Omental fat pad (tissue), 4 donors: ENCODE measurements around the gene MYG1. TPM values are rescaled to one million over a fixed set of nuclear protein-coding genes. Genes with fewer than 3 reads are reported as not detected.

ENCODE experiments used
- ATAC-seq: fragments of 150-250 bp; one replicate; pipeline ENCODE4 v1.9.1; 2016; ENCODE audit warnings: mild to moderate bottlenecking, moderate library complexity; ENCODE audit not compliant: low FRiP score
- DNase-seq: peaks from one replicate; pipeline ENCODE4 v3.0.0-alpha.2; 2019; ENCODE audit warnings: low spot score
- total RNA-seq, 4 donors: library from RNA; depleted of rRNA; stranded (reverse); fragments of >200 nt; gene quantifications; one replicate each; pipeline ENCODE4 v1.1.0, GENCODE V29; 2016
- TF ChIP-seq, protein P1 (sequence below), 3 donors: fragments of 450-650 bp; IDR thresholded peaks; one replicate each; pipeline ENCODE4 v1.5.1; 2016 to 2017; ENCODE audit warnings: antibody characterized with exemption in 3 of 3, mild to moderate bottlenecking in 3 of 3, moderate library complexity in 2 of 3

MYG1 gene
- total RNA-seq, 4 donors from 2014 or later = 33.9 to 42.6 (median 35.7) TPM

DNA sequence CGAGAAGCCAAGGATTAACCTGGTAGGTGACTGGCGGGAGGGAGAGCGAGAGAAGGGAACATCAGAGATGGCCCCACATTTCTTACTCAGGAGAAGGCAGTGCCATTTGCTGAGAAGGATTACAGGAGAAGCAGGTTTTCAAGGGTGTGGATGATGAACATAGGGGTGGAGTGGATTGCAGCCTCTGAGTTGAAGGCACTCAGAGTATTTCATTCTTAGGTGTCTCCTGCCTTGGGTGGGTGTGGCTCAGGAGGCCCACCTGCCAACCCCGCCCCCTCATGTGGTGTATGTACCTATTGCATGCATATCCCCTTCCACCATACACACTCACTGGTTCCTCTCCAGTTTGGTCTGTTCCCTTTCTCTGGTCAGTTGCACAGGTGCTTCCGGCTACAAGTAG lies 25.1 kb upstream of the MYG1 start:
- ATAC-seq = no peak
- TF ChIP-seq, protein P1, sequence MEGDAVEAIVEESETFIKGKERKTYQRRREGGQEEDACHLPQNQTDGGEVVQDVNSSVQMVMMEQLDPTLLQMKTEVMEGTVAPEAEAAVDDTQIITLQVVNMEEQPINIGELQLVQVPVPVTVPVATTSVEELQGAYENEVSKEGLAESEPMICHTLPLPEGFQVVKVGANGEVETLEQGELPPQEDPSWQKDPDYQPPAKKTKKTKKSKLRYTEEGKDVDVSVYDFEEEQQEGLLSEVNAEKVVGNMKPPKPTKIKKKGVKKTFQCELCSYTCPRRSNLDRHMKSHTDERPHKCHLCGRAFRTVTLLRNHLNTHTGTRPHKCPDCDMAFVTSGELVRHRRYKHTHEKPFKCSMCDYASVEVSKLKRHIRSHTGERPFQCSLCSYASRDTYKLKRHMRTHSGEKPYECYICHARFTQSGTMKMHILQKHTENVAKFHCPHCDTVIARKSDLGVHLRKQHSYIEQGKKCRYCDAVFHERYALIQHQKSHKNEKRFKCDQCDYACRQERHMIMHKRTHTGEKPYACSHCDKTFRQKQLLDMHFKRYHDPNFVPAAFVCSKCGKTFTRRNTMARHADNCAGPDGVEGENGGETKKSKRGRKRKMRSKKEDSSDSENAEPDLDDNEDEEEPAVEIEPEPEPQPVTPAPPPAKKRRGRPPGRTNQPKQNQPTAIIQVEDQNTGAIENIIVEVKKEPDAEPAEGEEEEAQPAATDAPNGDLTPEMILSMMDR (IDR thresholded peaks at IDR 0.05) = no peak
- no peak for DNase-seq

- ATAC-seq = no peak
- TF ChIP-seq, protein P1 (IDR thresholded peaks at IDR 0.05) = no peak
- no peak for DNase-seq
Measured at GRCh38 chr12:53276511-53276910, 23.0 kb upstream of the MYG1 start.

- DNase-seq = no peak
- TF ChIP-seq, protein P1 (IDR thresholded peaks at IDR 0.05) = no peak
- no peak for ATAC-seq
Measured at GRCh38 chr12:53277981-53278380, 21.5 kb upstream of the MYG1 start.

DNA sequence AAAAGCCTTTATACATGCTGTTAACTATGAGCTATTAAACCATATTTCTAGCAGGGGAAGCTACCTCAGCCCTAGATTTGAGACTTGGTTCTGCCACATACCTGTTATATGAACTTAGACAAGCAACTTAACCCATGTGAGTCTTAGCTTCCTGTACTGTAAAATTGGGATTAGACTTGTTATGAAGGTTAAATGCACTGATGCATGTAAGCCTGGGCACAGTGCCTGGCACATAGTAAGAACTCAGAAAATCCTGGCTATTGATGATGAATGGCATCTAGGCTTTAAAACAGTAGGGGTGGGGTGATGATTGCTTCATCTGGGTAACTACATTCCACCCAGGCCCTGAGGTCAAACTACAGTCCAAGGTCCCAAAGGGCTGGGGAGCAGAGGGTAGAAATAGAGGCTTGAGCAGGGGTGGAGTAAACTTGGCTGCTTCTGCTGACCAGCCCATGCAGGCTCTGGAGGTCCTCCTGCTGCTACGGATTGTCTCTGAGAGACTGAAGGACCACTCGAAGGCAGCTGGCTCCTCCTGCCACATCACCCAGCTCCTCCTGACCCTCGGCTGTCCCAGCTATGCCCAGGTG lies 20.1 kb upstream of the MYG1 start:
- TF ChIP-seq, protein P1 (IDR thresholded peaks at IDR 0.05) = no peak
- DNase-seq (no peak), ATAC-seq (no peak)

DNA sequence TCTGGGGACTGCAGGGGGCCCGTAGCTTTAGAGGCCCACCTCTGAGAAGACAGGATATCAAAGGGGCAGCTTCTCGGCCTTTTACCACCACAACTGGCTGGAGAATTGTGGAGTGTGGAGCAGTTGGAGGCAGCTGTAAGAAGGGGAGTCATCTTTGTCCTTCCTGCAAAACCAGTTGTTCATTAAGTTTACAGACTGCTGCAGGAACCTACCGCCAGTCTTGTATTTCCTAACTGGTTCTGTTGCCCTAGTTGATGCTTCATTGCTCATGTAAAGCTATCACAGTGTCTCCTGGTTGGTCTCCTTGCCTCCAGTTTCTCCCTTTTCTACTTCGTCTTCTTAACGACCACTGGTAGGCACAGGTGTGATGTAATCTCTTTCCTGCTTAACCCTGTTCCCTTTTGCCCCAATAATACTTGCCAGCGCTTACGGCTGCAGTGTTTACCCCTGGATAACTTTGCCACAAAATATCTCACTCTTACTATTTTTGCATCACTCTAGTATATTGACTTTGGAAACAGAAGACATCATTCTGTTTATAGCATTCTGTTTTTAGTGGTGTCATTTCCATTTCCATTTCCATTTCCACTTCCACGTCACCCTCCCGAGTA lies 19.5 kb upstream of the MYG1 start:
- DNase-seq = no peak
- ATAC-seq = no peak
- TF ChIP-seq, protein P1 (IDR thresholded peaks at IDR 0.05) = no peak

- no peak for ATAC-seq
- DNase-seq = no peak
- TF ChIP-seq, protein P1 (IDR thresholded peaks at IDR 0.05) = no peak
Measured at GRCh38 chr12:53286448-53286847, 13.0 kb upstream of the MYG1 start.

DNA sequence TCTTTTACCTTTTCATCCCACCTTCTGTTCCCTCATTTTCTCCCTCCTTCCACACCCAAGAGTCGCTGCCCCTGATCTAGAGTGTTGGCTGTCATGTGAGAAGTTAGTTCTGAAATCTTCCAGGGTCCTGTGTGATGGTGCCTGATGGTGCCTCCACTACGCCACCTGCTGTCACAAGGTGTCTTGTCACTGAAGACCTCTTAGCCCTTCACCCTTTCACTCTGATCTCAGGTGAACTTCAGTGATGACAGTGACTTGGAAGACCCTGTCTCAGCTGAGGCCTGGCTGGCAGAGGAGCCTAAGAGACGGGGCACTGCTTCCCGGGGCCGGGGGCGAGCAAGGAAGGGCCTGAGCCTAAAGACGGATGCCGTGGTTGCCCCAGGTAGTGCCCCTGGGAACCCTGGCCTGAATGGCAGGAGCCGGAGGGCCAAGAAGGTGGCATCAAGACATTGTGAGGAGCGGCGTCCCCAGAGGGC lies 11.7 kb upstream of the MYG1 start:
- TF ChIP-seq, protein P1 (IDR thresholded peaks at IDR 0.05) = no peak
- ATAC-seq = peak; percentile 62
- peak; percentile 41 for DNase-seq
